T-helper 1 cell (primary cell): Measurements from ENCODE around the gene KRTAP12-3.
"Not testable (repeated sequence)": the region's sequence is repeated elsewhere in the genome, so short reads cannot be mapped to it uniquely, and the experiment has no call there.

Experiments
- DNase-seq, 5 donors: peaks; one replicate each; pipeline ENCODE4 v3.0.0-alpha.2; 2012 to 2020
- total RNA-seq, 4 donors: gene quantifications; one replicate each; lab custom pipeline; 2026; lab: John Stamatoyannopoulos, UW

The KRTAP12-3 gene, protein sequence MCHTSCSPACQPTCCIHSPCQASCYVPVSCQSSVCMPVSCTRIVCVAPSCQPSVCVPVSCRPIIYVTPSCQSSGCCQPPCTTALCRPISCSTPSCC
- total RNA-seq, result 0.15 to 0.54 (median 0.33) reads per million in 4 donors

GRCh38 chr21:44657635-44658540 is at the start of gene KRTAP12-3:
Gene KRTAP12-3 (plus strand): TSS chr21:44657932. CDS start chr21:44657980, 48 bp downstream.
- DNase-seq, result peak; percentile 43 to 93 (median 48)

GRCh38 chr21:44609193-44609592 is 48.5 kb upstream of the KRTAP12-3 start:
- no peak for DNase-seq

- not testable (repeated sequence) for DNase-seq
Observed at GRCh38 chr21:44610157-44610843, 47.4 kb upstream of the KRTAP12-3 start.

DNA sequence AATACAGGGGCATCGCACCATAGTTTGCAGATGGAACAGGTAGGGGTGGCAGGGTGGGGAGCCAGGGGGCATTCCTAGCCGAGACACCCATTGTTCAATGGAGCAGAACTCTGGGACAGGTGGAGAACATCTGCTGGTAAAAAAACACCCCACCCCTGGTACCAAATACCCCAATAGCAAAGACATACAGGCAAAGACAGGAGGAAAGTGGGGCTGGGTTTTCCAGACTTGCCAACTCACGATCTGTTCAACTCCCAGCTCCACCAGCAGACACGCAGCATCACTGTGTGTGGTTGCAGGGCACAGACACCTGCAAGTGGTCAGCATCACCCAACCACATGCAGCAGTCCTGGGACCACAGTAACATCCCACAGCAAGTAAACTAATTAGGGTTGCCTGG is 46.2 kb upstream of the KRTAP12-3 start:
- no peak for DNase-seq

DNA sequence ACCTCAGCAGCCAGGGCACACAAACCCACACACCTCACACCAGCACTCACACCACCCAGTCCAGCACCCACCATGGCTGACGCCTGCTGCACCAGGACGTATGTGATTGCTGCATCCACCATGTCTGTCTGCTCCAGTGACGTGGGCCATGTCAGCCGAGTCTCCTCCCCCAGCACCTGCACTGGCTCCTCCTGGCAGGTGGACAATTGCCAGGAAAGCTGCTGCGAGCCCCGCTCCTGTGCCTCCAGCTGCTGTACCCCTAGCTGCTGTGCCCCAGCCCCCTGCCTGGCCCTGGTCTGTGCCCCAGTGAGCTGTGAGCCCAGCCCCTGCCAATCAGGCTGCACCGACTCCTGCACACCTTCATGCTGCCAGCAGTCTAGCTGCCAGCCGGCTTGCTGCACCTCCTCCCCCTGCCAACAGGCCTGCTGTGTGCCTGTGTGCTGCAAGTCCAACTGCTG is 45.7 kb upstream of the KRTAP12-3 start, which contains the start of gene KRTAP10-8:
Gene KRTAP10-8, plus strand, starts transcription at position 51 of the 458 bp plus-strand sequence. Its CDS starts 22 bp downstream, at position 73.
- no peak for DNase-seq

DNA sequence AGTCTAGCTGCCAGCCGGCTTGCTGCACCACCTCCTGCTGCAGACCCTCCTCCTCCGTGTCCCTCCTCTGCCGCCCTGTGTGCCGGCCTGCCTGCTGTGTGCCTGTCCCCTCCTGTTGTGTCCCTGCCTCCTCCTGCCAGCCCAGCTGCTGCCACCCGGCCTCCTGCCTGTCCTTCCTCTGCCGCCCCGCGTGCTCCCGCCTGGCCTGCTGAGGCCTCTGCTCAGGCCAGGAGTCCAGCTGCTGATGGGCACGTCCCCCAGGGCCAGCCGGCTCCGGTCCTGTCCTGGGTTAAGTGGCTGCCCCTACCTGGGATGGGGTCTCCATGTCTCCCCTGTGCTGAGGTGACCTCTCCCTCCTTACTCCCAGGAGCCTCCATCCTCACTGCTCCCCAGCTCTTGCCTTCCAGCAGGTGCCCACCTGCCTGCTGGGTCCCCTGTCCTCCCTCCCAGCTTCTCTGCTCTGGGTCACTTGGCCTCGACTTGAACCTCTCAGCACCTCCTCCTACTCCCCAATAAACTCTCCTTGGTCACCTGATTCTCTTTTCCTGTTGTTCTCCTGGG is 45.0 kb upstream of the KRTAP12-3 start:
- DNase-seq, result no peak

DNA sequence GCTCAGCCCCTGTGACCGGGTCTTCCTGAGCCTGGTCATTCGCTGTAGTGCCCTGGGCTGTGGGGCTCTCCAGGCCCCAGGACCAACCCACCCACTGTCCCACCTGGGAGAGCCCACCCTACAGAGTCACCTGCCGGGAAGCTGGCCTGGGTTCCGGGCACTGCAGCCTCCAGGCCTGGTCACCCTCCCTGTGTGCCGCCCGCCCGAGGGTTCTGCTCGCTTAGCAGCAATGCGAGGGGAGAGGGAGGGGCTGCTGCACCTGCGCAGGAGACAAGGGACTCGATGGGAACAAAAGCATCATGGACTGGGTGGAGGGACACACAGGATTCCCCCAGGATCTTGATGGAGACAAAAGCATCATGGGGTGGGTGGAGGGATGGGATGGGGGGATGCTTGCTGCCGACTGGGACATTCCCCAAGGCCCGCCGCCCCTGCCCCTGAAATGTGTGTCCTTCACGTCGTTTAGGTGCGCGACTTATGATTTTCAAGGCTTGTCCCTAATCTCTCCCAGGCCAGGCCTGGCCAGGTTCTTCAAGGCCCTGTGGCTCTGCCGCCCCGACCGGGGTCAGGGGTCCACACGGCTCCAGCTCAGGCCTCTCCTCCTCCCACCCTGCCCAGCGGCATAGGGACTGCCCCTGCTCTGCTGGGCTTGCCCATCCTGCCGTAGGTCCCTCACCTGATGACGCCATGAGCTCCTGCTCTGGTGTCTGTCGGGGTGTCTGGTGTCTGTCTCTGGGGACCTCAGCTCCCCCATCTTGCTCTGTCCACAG is 44.2 kb upstream of the KRTAP12-3 start:
- DNase-seq, result no peak

DNA sequence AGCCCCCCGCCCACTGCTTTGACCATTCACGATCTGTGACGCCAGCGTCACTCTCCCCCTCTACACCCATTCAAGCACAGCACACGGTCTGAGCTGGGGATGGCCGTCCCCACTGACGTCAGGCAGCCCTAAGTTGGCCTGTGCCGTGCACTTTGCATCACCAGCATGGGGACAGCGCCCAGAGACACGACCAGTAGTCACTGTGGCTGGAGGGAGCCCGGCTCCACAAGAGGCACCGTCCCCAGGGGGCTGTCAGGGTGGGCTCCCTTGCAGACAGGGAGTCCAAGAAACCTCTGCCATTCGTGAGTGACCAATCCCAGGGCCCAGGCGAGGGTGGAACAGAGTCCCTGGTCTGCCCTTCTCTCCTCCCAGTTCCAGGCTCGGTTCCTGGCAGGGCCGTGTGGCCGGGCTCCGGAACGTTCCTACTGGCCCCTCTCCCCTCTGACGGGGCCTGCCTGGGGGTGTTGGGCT is 43.5 kb upstream of the KRTAP12-3 start:
- no peak for DNase-seq

DNA sequence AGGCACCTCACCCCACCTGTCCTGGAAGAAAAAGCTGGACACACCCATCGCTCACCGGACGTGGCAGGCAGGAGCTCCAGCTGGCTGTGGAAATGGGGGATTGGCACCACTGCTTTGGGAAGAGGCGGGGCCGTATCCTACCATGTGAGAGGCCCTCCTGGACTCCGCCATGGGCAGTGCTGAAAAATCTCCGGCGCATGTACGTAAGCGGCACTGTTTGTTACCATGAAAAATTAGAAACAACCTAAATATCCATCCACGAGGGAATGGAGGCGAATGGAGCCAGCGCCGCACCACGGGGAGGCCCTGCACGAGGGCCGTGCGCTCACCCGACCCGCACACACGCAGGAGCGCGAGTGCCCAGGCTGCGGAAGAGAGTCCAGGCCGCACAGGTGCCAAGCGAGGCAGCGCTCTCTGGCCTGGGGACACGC is 42.8 kb upstream of the KRTAP12-3 start:
- no peak for DNase-seq

DNA sequence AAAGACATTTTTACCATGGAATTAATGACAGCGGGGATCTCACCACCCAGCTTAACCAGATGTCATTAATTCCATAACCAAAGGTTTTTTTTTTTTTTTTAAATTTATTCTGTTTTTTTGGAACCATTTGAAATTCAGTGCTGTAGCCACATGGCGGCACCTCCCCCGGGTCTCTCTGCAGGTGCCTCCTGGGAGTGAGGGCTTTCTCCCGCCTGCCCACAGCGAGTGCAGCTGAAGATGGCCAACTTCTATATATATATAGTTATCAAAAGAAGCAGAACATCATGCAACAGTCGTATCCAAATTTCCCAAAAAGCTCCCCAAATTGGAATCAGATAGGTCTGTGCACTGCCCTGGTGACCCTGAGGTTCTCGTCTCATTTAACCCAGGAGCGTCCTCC is 42.3 kb upstream of the KRTAP12-3 start:
- DNase-seq, result no peak

- DNase-seq, result no peak
Observed at GRCh38 chr21:44615911-44616590, 41.7 kb upstream of the KRTAP12-3 start.

- DNase-seq, result no peak
Observed at GRCh38 chr21:44616591-44616926, 41.2 kb upstream of the KRTAP12-3 start.

DNA sequence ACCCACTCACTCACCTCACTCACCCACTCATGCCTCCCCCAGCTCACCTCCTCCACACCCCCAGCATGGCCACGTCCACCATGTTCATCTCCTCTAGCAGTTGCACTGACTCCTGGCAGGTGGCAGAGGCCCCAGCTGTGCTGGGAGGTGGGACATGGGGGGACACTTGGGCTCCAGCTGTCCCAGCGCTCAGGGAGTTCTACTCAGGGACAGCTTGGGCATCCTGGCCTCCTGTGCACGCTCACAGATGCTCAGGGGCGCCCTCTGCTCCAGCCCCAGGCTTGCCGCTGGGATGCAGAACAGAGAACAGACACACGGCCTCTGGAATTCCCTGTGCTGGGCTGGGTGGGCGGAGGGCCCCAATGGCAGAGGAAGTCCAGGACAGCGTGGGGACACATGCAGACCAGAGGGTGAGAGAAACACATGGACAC is 40.6 kb upstream of the KRTAP12-3 start:
- DNase-seq, result no peak

DNA sequence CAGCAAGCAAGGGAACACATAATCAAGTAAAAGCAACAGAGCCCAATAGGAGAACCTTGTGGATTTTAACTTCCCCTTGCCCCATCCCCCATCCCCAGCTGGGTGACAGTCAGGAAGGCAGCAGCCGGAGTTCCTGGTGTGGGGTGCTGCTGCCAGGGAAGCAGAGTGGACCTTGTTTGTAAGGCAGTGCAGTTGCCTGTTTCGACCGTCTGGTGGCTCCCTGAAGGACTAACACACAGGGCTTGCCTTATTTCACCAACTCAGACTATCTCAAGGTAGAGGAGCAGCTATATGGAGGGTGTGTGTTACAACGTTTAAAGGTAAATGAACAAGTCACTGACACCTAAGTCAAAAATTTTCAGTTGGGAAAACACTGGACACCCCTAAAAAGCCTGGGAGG is 39.2 kb upstream of the KRTAP12-3 start:
- peak in 1 of 5 donors; percentile 30 for DNase-seq

DNA sequence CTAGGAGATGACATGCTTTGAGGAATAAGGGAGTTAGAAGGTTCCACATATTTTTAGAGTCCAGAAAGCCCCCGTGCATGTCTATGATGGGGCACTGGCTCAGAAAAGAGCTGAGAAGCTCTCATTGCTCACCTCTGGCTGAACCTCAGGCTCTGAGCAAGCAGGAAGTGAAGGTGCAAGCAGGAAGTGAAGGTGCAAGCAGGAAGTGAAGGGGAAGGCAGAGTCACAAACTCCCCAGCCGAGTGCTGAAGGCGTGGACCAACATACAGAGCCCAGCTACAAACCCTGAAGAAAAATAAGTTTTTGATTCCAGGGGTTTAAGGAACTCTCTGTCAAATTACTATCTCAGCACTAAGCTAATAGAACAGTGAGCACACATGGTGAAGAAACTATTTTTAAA is 38.8 kb upstream of the KRTAP12-3 start:
- peak in 4 of 5 donors; percentile 32 to 79 (median 52) for DNase-seq

DNA sequence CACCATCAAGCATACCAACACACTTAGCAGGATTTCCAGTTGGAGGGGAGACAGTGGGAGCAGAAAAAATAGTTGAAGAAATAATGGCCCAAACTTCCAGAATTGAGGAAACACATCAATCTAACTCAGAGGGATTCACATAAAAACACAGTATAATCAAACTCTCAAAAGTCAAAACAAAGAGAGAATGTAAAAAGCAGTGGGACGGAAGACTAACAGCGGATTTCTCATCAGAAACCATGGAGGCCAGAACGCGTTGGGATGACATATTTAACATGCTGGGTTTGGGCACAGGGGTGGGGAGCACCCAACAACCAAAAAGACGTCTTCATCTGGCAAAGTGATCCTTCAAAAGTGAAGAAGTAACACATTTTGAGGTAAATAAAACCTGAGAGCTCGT is 37.8 kb upstream of the KRTAP12-3 start:
- no peak for DNase-seq

DNA sequence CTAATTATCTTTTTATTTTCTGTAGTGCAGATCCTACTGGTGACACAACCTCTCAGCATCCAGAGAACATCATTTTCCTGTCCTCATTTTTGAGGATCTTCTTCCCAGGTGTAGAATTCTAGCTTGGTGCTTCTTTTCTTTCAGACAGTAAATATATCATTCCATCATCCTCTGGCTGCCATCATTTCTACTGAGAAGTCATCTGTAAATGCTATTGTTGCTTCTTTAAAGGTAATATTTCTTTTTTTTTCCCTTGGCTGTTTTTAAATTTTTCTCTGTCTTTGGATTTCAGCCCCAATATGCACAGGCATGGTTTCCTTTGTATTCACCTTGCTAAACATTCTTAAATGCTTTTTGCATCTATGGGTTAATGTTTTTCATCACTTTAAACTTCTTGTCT is 34.2 kb upstream of the KRTAP12-3 start:
- DNase-seq, result no peak

GRCh38 chr21:44625756-44626155 is 32.0 kb upstream of the KRTAP12-3 start:
- DNase-seq, result no peak

- no peak for DNase-seq
Observed at GRCh38 chr21:44626262-44626661, 31.5 kb upstream of the KRTAP12-3 start.

GRCh38 chr21:44626673-44627143 is 31.0 kb upstream of the KRTAP12-3 start, which contains the start of gene KRTAP10-9:
Gene KRTAP10-9 (plus strand): TSS chr21:44627093. CDS start chr21:44627172, 79 bp downstream.
- DNase-seq, result no peak

DNA sequence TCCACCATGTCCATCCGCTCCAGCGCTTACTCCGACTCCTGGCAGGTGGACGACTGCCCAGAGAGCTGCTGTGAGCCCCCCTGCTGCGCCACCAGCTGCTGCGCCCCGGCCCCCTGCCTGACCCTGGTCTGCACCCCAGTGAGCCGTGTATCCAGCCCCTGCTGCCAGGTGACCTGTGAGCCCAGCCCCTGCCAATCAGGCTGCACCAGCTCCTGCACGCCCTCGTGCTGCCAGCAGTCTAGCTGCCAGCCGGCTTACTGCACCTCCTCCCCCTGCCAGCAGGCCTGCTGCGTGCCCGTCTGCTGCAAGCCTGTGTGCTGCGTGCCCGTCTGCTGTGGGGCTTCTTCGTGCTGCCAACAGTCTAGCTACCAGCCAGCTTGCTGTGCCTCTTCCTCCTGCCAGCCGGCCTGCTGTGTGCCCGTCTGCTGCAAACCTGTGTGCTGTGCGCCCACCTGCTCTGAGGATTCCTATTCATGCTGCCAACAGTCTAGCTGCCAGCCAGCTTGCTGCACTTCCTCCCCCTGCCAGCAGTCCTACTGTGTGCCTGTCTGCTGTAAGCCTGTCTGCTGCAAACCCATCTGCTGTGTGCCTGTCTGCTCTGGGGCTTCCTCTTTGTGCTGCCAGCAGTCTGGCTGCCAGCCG is 30.4 kb upstream of the KRTAP12-3 start:
- DNase-seq, result not testable (repeated sequence)
